ENCODE data around the gene CWC25.
A peak's percentile ranks its signal among the peaks of the same experiment; 100 is the strongest.

DNA sequence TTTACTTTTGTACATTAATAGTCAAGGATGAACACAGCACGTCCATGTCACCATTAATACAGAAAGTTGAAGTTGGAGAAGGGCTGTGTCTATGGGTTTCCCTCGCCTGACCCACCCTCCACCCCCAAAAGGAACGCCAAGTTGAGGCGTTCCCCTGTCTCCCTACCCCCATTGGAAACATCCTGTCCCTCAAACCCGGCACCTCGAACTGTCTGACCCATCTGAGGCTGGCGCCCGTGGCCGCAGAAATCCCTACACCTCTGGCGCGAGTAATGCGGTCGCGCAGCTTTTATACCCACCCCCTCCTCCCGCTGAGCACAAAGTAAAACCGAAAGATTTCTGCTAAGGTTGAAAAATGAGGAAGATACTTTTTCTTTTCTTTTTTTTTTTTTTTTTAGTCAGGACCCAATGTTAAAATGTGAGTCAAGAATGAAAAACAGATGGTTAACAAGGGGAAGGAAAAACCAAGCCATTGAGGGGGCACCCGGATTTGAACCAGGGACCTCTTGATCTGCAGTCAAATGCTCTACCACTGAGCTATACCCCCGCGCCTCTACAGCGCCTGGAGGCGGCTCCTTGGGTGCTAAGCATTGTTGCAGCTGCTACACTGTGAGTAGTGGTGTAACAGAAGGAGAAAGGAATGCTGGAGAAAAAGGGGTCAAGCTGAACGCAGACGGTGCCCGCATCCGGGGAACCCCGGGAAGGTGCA is 43.9 kb upstream of the CWC25 start:
- TF ChIP-seq, protein P1, sequence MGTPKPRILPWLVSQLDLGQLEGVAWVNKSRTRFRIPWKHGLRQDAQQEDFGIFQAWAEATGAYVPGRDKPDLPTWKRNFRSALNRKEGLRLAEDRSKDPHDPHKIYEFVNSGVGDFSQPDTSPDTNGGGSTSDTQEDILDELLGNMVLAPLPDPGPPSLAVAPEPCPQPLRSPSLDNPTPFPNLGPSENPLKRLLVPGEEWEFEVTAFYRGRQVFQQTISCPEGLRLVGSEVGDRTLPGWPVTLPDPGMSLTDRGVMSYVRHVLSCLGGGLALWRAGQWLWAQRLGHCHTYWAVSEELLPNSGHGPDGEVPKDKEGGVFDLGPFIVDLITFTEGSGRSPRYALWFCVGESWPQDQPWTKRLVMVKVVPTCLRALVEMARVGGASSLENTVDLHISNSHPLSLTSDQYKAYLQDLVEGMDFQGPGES (IDR thresholded peaks at IDR 0.05; ENCODE audit: low read depth, low read length), result no peak
- TF ChIP-seq, protein P2, sequence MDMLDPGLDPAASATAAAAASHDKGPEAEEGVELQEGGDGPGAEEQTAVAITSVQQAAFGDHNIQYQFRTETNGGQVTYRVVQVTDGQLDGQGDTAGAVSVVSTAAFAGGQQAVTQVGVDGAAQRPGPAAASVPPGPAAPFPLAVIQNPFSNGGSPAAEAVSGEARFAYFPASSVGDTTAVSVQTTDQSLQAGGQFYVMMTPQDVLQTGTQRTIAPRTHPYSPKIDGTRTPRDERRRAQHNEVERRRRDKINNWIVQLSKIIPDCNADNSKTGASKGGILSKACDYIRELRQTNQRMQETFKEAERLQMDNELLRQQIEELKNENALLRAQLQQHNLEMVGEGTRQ (IDR thresholded peaks at IDR 0.05; ENCODE audit: borderline replicate concordance, low read depth, low read length), result no peak
- peak; percentile 56 for TF ChIP-seq CHD2 (IDR thresholded peaks at IDR 0.05; ENCODE audit: low read length, partially characterized antibody)
- TF ChIP-seq, protein P3, sequence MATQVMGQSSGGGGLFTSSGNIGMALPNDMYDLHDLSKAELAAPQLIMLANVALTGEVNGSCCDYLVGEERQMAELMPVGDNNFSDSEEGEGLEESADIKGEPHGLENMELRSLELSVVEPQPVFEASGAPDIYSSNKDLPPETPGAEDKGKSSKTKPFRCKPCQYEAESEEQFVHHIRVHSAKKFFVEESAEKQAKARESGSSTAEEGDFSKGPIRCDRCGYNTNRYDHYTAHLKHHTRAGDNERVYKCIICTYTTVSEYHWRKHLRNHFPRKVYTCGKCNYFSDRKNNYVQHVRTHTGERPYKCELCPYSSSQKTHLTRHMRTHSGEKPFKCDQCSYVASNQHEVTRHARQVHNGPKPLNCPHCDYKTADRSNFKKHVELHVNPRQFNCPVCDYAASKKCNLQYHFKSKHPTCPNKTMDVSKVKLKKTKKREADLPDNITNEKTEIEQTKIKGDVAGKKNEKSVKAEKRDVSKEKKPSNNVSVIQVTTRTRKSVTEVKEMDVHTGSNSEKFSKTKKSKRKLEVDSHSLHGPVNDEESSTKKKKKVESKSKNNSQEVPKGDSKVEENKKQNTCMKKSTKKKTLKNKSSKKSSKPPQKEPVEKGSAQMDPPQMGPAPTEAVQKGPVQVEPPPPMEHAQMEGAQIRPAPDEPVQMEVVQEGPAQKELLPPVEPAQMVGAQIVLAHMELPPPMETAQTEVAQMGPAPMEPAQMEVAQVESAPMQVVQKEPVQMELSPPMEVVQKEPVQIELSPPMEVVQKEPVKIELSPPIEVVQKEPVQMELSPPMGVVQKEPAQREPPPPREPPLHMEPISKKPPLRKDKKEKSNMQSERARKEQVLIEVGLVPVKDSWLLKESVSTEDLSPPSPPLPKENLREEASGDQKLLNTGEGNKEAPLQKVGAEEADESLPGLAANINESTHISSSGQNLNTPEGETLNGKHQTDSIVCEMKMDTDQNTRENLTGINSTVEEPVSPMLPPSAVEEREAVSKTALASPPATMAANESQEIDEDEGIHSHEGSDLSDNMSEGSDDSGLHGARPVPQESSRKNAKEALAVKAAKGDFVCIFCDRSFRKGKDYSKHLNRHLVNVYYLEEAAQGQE (IDR thresholded peaks at IDR 0.05; ENCODE audit: low read depth, low read length), result 0 out of 2 replicates have a peak, but pooled peaks have one; percentile 48

All from SK-N-SH (cell line).